Skin of body (tissue), 2 donors: Measurements from ENCODE around the gene HTR2C. TPM values are rescaled to one million over a fixed set of nuclear protein-coding genes. Genes with fewer than 3 reads are reported as not detected.

Experiments
- small RNA-seq: library from RNA; depleted of rRNA; stranded (forward); fragments of <200 nt; gene quantifications from one replicate; pipeline ENCODE3, GENCODE V24; 2014; ENCODE audit warnings: low replicate concordance
- total RNA-seq: library from RNA; depleted of rRNA; stranded (reverse); fragments of >200 nt; gene quantifications from one replicate; pipeline ENCODE4 v1.2.3, GENCODE V29; 2014

HTR2C gene
- total RNA-seq, 1 donor from 2014 or later: not detected

Small RNA genes lying within 50 kb of the gene (small RNA-seq; reads per million reads assigned to genes)
- not detected for gene AL355812.1
- gene MIR1264: not detected
- 1.1 reads per million, percentile 80 among the genes with 10 or more reads in this experiment for gene MIR1298
- 0.21 reads per million for gene MIR1911
- not detected for gene MIR1912
- 0.12 reads per million for gene MIR448
- gene MIR764: not detected
- not detected for gene SNORA35
